HEK293 (cell line): ENCODE measurements around the gene C19orf38.
A peak's percentile ranks its signal among the peaks of the same experiment; 100 is the strongest.

Experiments used
- CTCF ChIA-PET: fragments of 350-600 bp; formaldehyde crosslinking; extraction: SDS; loops from one replicate; lab custom pipeline; 2021; ENCODE audit warnings: antibody characterized with exemption; lab: Yijun Ruan, JAX
- POLR2A ChIA-PET: fragments of 300-600 bp; formaldehyde crosslinking; extraction: SDS; loops from one replicate; lab custom pipeline; 2020; ENCODE audit warnings: antibody characterized with exemption, inconsistent platforms; lab: Yijun Ruan, JAX
- H3K27ac ChIP-seq: fragments of 200-500 bp; sonication (Bioruptor generic); 2 replicates; pipeline ENCODE4 v1.5.1; 2014; ENCODE audit warnings: low read depth, low read length, control low read depth, inconsistent platforms; ENCODE audit errors: extremely low read depth
- H3K36me3 ChIP-seq, 2 experiments: fragments of 200-500 bp in 1 of 2; sonication (Bioruptor generic) in 1 of 2; 1 replicate in 1 of 2; 2 replicates in 1 of 2; pipeline ENCODE4 v1.5.1; 2014 to 2017; ENCODE audit warnings: inconsistent platforms in 2 of 2, low read length in 2 of 2; ENCODE audit not compliant: control insufficient read depth in 2 of 2, insufficient read depth in 1 of 2
- H3K4me1 ChIP-seq: fragments of 200-500 bp; sonication (Bioruptor generic); 2 replicates; pipeline ENCODE4 v1.5.1; 2014; ENCODE audit warnings: mild to moderate bottlenecking, low read length, inconsistent platforms; ENCODE audit not compliant: control insufficient read depth, insufficient read depth
- H3K4me3 ChIP-seq: 2 replicates; pipeline ENCODE4 v1.5.1; 2011; ENCODE audit warnings: low read depth, mild to moderate bottlenecking, control low read depth, low read length, moderate library complexity
- H3K9me3 ChIP-seq: fragments of 200-500 bp; sonication (Bioruptor generic); 2 replicates; pipeline ENCODE4 v1.5.1; 2014; ENCODE audit warnings: low read depth, low read length, inconsistent platforms; ENCODE audit not compliant: control insufficient read depth, insufficient read depth
- GLIS1 ChIP-seq: fragments of 450-650 bp; formaldehyde crosslinking; IDR thresholded peaks from 2 replicates; pipeline ENCODE4 v1.5.1; 2016; ENCODE audit warnings: missing biosample characterization, missing genetic modification characterization
- HOXA7 ChIP-seq: sonication (generic); formaldehyde crosslinking; IDR thresholded peaks from 2 replicates; pipeline ENCODE4 v1.8.1; 2022; ENCODE audit warnings: missing genetic modification reagents, borderline replicate concordance
- OSR2 ChIP-seq: fragments of 450-650 bp; formaldehyde crosslinking; IDR thresholded peaks from 2 replicates; pipeline ENCODE4 v1.5.1; 2016; ENCODE audit warnings: missing biosample characterization, missing genetic modification characterization
- SP3 ChIP-seq: fragments of 450-650 bp; formaldehyde crosslinking; IDR thresholded peaks from 2 replicates; pipeline ENCODE4 v1.5.1; 2016; ENCODE audit warnings: missing biosample characterization, missing genetic modification characterization
- WT1 ChIP-seq: fragments of 450-650 bp; formaldehyde crosslinking; IDR thresholded peaks from 2 replicates; pipeline ENCODE4 v1.5.1; 2016; ENCODE audit warnings: missing biosample characterization, missing genetic modification characterization
- ZBTB48 ChIP-seq: fragments of 450-650 bp; formaldehyde crosslinking; IDR thresholded peaks from 2 replicates; pipeline ENCODE4 v1.5.1; 2016; ENCODE audit warnings: missing biosample characterization, missing genetic modification characterization
- ZBTB8A ChIP-seq: fragments of 450-650 bp; formaldehyde crosslinking; IDR thresholded peaks from 2 replicates; pipeline ENCODE4 v1.5.1; 2016; ENCODE audit warnings: missing biosample characterization, missing genetic modification characterization
- ZFP41 ChIP-seq: fragments of 450-650 bp; formaldehyde crosslinking; IDR thresholded peaks from 2 replicates; pipeline ENCODE4 v1.5.1; 2016; ENCODE audit warnings: missing biosample characterization, missing genetic modification characterization, borderline replicate concordance
- ZIC2 ChIP-seq: fragments of 450-650 bp; formaldehyde crosslinking; IDR thresholded peaks from 2 replicates; pipeline ENCODE4 v1.5.1; 2016; ENCODE audit warnings: missing biosample characterization, missing genetic modification characterization
- ZNF140 ChIP-seq: fragments of 450-650 bp; formaldehyde crosslinking; IDR thresholded peaks from 2 replicates; pipeline ENCODE4 v1.5.1; 2016; ENCODE audit warnings: missing biosample characterization, missing genetic modification characterization
- ZNF394 ChIP-seq: fragments of 450-650 bp; formaldehyde crosslinking; IDR thresholded peaks from 2 replicates; pipeline ENCODE4 v1.5.1; 2016; ENCODE audit warnings: missing biosample characterization, missing genetic modification characterization, mild to moderate bottlenecking, moderate library complexity, borderline replicate concordance
- ZNF404 ChIP-seq: fragments of 450-650 bp; formaldehyde crosslinking; IDR thresholded peaks from 2 replicates; pipeline ENCODE4 v1.5.1; 2017; ENCODE audit warnings: missing biosample characterization, missing genetic modification characterization
- ZNF514 ChIP-seq: fragments of 450-650 bp; formaldehyde crosslinking; IDR thresholded peaks from 2 replicates; pipeline ENCODE4 v1.5.1; 2016; ENCODE audit warnings: missing biosample characterization, missing genetic modification characterization
- ZNF658 ChIP-seq: fragments of 450-650 bp; formaldehyde crosslinking; IDR thresholded peaks from 2 replicates; pipeline ENCODE4; 2016; ENCODE audit warnings: missing biosample characterization, missing genetic modification characterization
- ZNF707 ChIP-seq: fragments of 450-650 bp; formaldehyde crosslinking; IDR thresholded peaks from 2 replicates; pipeline ENCODE4 v1.5.1; 2016; ENCODE audit warnings: missing biosample characterization, missing genetic modification characterization
- TF ChIP-seq, protein P1 (sequence below): fragments of 450-650 bp; formaldehyde crosslinking; IDR thresholded peaks from 2 replicates; pipeline ENCODE4 v1.5.1; 2016; ENCODE audit warnings: missing biosample characterization, missing genetic modification characterization
- TF ChIP-seq, protein P2 (sequence below): fragments of 450-650 bp; formaldehyde crosslinking; IDR thresholded peaks from 2 replicates; pipeline ENCODE4 v1.5.1; 2016; ENCODE audit warnings: missing biosample characterization, missing genetic modification characterization
- TF ChIP-seq, protein P3 (sequence below): fragments of 450-650 bp; formaldehyde crosslinking; IDR thresholded peaks from 2 replicates; pipeline ENCODE4 v1.5.1; 2016; ENCODE audit warnings: missing biosample characterization, missing genetic modification characterization
- TF ChIP-seq, protein P4 (sequence below): fragments of 450-650 bp; IDR thresholded peaks from 2 replicates; pipeline ENCODE4 v1.5.1; 2018; ENCODE audit warnings: missing biosample characterization, mild to moderate bottlenecking, missing genetic modification characterization
- TF ChIP-seq, protein P5 (sequence below): fragments of 450-650 bp; formaldehyde crosslinking; IDR thresholded peaks from 2 replicates; pipeline ENCODE4 v1.5.1; 2016; ENCODE audit warnings: missing biosample characterization, missing genetic modification characterization
- TF ChIP-seq, protein P6 (sequence below): fragments of 450-650 bp; formaldehyde crosslinking; IDR thresholded peaks from 2 replicates; pipeline ENCODE4 v1.5.1; 2017; ENCODE audit warnings: missing biosample characterization, missing genetic modification characterization

C19orf38 gene

DNA sequence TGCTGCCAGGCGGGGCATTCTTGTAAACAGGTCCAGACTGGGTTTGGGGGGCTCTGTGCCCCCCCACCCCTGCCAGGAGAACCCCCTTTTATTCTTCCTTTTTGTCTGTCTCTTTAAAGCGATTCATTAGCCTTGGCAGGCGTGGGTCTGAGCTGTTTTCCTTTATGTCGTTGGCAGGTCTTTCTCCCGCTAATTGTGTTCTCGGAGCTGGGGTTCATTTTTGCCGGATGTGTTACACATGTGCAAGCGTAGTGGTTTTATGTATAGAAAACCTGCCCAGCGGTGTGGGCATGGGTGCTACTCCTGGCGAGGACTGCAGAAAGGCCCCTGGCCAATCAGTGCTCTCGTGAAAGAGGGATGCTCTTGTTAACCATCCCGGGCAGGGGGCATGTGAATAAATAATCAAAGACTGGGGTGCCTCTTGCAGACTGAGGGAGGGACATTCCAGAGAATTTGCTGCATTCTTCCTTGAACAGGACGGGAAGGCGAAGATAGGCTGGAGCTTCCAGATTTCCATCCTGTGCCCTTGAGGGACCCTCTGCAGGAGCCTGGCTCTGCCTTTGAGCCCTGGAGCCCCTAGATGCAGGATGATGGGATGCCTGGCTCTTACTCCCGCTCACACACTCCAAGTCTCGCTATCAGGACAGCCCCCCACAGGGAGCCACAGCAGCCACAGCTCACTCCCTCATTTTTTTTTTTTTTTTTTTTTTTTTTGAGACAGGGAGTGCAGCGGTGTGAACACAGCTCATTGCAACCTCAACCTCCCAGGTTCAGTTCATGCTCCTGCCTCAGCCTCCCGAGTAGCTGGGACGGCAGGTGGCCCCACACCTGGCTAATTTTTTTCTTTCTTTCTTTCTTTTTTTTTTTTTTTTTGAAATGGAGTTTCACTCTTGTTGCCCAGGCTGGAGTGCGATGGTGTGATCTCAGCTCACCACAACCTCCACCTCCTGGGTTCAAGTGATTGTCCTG lies 37.3 kb downstream of the C19orf38 start:
- no peak overlapping the region for H3K4me3 ChIP-seq
- TF ChIP-seq ZBTB48 (tag by site-specific recombination): 0 out of 2 replicates have a peak, but pooled peaks have one; percentile 20
- TF ChIP-seq ZNF658: no peak
- TF ChIP-seq GLIS1: peak; percentile 87
- TF ChIP-seq ZNF707 (tag by site-specific recombination): no peak
- TF ChIP-seq WT1 (tag by site-specific recombination): peak; percentile 43; the same call in 1 of the 2 replicates
- TF ChIP-seq, protein P1, sequence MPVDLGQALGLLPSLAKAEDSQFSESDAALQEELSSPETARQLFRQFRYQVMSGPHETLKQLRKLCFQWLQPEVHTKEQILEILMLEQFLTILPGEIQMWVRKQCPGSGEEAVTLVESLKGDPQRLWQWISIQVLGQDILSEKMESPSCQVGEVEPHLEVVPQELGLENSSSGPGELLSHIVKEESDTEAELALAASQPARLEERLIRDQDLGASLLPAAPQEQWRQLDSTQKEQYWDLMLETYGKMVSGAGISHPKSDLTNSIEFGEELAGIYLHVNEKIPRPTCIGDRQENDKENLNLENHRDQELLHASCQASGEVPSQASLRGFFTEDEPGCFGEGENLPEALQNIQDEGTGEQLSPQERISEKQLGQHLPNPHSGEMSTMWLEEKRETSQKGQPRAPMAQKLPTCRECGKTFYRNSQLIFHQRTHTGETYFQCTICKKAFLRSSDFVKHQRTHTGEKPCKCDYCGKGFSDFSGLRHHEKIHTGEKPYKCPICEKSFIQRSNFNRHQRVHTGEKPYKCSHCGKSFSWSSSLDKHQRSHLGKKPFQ (tag by site-specific recombination): peak; percentile 98
- TF ChIP-seq HOXA7 (CRISPR knock-in tag): no peak
- TF ChIP-seq, protein P2, sequence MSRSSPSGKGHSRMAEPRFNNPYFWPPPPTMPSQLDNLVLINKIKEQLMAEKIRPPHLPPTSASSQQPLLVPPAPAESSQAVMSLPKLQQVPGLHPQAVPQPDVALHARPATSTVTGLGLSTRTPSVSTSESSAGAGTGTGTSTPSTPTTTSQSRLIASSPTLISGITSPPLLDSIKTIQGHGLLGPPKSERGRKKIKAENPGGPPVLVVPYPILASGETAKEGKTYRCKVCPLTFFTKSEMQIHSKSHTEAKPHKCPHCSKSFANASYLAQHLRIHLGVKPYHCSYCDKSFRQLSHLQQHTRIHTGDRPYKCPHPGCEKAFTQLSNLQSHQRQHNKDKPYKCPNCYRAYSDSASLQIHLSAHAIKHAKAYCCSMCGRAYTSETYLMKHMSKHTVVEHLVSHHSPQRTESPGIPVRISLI (tag by site-specific recombination): peak; percentile 93
- TF ChIP-seq ZBTB8A (tag by site-specific recombination): 0 out of 2 replicates have a peak, but pooled peaks have one; percentile 20
- peak; percentile 87 for TF ChIP-seq ZIC2 (tag by site-specific recombination)
- TF ChIP-seq, protein P3, sequence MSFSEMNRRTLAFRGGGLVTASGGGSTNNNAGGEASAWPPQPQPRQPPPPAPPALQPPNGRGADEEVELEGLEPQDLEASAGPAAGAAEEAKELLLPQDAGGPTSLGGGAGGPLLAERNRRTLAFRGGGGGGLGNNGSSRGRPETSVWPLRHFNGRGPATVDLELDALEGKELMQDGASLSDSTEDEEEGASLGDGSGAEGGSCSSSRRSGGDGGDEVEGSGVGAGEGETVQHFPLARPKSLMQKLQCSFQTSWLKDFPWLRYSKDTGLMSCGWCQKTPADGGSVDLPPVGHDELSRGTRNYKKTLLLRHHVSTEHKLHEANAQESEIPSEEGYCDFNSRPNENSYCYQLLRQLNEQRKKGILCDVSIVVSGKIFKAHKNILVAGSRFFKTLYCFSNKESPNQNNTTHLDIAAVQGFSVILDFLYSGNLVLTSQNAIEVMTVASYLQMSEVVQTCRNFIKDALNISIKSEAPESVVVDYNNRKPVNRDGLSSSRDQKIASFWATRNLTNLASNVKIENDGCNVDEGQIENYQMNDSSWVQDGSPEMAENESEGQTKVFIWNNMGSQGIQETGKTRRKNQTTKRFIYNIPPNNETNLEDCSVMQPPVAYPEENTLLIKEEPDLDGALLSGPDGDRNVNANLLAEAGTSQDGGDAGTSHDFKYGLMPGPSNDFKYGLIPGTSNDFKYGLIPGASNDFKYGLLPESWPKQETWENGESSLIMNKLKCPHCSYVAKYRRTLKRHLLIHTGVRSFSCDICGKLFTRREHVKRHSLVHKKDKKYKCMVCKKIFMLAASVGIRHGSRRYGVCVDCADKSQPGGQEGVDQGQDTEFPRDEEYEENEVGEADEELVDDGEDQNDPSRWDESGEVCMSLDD (tag by site-specific recombination): 0 out of 2 replicates have a peak, but pooled peaks have one; percentile 43
- TF ChIP-seq, protein P4, sequence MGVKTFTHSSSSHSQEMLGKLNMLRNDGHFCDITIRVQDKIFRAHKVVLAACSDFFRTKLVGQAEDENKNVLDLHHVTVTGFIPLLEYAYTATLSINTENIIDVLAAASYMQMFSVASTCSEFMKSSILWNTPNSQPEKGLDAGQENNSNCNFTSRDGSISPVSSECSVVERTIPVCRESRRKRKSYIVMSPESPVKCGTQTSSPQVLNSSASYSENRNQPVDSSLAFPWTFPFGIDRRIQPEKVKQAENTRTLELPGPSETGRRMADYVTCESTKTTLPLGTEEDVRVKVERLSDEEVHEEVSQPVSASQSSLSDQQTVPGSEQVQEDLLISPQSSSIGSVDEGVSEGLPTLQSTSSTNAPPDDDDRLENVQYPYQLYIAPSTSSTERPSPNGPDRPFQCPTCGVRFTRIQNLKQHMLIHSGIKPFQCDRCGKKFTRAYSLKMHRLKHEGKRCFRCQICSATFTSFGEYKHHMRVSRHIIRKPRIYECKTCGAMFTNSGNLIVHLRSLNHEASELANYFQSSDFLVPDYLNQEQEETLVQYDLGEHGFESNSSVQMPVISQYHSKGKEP (tag by site-specific recombination): no peak
- POLR2A ChIA-PET: interaction anchor here (0.6 kb wide), 2 partner anchors 36 to 453 kb away, joined by 4 read pairs; no protein-coding TSS in a partner anchor
- no peak overlapping the region for H3K27ac ChIP-seq
- CTCF ChIA-PET: no interaction called here
- peaks cover 2% of the 10 kb centered on the region; the same call in 1 of the 2 replicates for H3K4me1 ChIP-seq
- no peaks in the 10 kb centered on the region for H3K36me3 ChIP-seq
- no peaks in the 10 kb centered on the region for H3K9me3 ChIP-seq

DNA sequence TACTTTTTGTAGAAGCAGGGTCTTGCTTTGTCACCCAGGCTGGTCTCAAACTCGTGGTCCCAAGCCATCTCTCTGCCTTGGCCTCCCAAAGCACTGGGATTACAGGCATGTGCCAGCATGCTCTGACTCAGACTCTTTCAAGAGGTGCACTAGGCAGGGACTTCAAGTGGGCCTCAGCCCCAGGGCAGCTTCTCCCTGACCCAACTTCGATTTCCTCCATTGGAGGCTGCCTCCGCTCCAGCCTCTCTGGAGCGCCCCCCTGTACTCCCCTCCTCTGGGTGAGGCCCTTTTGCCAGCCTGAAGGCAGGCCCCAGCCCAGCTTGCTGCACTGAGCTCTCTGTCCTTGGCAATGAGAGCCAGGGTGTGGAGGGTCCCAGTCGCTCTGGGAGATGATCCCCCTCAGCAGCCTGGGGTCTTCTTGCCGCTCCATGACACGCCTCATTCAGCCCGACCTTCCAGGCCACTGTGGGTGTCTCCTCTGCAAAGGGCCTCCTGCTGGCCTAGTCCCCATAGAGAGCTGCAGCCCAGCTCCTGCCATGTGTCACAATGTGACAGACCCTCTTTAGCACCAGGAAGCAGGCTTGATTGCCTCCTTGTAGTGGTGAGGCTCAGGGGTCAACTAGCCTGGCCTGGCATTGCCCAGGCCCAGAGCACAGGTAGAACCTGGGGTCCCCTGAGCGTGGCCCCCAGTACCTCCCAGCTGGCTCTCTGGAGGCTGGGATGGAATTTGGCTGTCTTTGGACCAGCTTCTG lies 39.6 kb downstream of the C19orf38 start:
- Histone ChIP-seq H3K9me3 (no peaks in the 10 kb centered on the region), H3K4me1 (0 out of 2 replicates have a peak, but pooled peaks cover 4% of the 10 kb centered on the region), H3K27ac (no peak overlapping the region; the same call in 1 of the 2 replicates), H3K36me3 (no peaks in the 10 kb centered on the region), H3K4me3 (no peak overlapping the region)
- POLR2A ChIA-PET: interaction anchor here (1.0 to 1.6 kb wide), 2 partner anchors 13 to 52 kb away, joined by 3 to 5 read pairs; partner anchors contain the start of gene TMED1
- CTCF ChIA-PET: interaction anchor here (0.6 to 2.0 kb wide), 6 partner anchors 16 to 637 kb away, joined by 3 to 6 read pairs (median 3); partner anchors contain the start of gene CARM1
- TF ChIP-seq OSR2 (tag by site-specific recombination) (no peak), ZNF514 (no peak), SP3 (tag by site-specific recombination) (no peak), ZNF394 (tag by site-specific recombination) (peak; percentile 61; the same call in 1 of the 2 replicates), ZNF404 (tag by site-specific recombination) (no peak), ZNF140 (tag by site-specific recombination) (no peak), ZFP41 (no peak)
- TF ChIP-seq, protein P5, sequence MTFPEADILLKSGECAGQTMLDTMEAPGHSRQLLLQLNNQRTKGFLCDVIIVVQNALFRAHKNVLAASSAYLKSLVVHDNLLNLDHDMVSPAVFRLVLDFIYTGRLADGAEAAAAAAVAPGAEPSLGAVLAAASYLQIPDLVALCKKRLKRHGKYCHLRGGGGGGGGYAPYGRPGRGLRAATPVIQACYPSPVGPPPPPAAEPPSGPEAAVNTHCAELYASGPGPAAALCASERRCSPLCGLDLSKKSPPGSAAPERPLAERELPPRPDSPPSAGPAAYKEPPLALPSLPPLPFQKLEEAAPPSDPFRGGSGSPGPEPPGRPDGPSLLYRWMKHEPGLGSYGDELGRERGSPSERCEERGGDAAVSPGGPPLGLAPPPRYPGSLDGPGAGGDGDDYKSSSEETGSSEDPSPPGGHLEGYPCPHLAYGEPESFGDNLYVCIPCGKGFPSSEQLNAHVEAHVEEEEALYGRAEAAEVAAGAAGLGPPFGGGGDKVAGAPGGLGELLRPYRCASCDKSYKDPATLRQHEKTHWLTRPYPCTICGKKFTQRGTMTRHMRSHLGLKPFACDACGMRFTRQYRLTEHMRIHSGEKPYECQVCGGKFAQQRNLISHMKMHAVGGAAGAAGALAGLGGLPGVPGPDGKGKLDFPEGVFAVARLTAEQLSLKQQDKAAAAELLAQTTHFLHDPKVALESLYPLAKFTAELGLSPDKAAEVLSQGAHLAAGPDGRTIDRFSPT (tag by site-specific recombination): no peak
- TF ChIP-seq, protein P6, sequence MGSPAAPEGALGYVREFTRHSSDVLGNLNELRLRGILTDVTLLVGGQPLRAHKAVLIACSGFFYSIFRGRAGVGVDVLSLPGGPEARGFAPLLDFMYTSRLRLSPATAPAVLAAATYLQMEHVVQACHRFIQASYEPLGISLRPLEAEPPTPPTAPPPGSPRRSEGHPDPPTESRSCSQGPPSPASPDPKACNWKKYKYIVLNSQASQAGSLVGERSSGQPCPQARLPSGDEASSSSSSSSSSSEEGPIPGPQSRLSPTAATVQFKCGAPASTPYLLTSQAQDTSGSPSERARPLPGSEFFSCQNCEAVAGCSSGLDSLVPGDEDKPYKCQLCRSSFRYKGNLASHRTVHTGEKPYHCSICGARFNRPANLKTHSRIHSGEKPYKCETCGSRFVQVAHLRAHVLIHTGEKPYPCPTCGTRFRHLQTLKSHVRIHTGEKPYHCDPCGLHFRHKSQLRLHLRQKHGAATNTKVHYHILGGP (tag by site-specific recombination): no peak
